NB4 (cell line): ENCODE results near the gene RBM25.
A peak's percentile ranks its signal among the peaks of the same experiment; 100 is the strongest.
"Not testable (repeated sequence)": the region's sequence is repeated elsewhere in the genome, so short reads cannot be mapped to it uniquely, and the experiment has no call there.

Experiments used
- DNase-seq: peaks from one replicate; pipeline ENCODE4 v3.0.0; 2010; ENCODE audit warnings: low read depth
- H3K4me3 ChIP-seq: one replicate; pipeline ENCODE4 v1.5.1; 2011; ENCODE audit warnings: mild to moderate bottlenecking, low read depth, low read length, moderate library complexity
- CTCF ChIP-seq: IDR thresholded peaks from one replicate; pipeline ENCODE4 v1.5.1; 2012; ENCODE audit warnings: low read depth, low read length
- MAX ChIP-seq: IDR thresholded peaks from 2 replicates; pipeline ENCODE4 v1.6.1; 2011; ENCODE audit warnings: low read depth, low read length
- MYC ChIP-seq: IDR thresholded peaks from 2 replicates; pipeline ENCODE4 v1.6.1; 2011; ENCODE audit warnings: low read depth, low read length
- POLR2A ChIP-seq: IDR thresholded peaks from 2 replicates; pipeline ENCODE4 v1.6.1; 2011; ENCODE audit warnings: mild to moderate bottlenecking; ENCODE audit not compliant: insufficient read length; ENCODE audit errors: extremely low read depth

RBM25 gene

GRCh38 chr14:73026243-73026844, 32.0 kb upstream of the RBM25 start:
- H3K4me3 ChIP-seq = peak overlapping the region; percentile 65
- DNase-seq = peak; percentile 12
- TF ChIP-seq MYC (no peak), MAX (no peak), CTCF (no peak), POLR2A (no peak)

- peak within 1 kb of the TSS; percentile 83 for H3K4me3 ChIP-seq
- peak; percentile 98 for DNase-seq
- TF ChIP-seq MAX (peak; percentile 53), CTCF (no peak), MYC (peak; percentile 87), POLR2A (peak; percentile 25)
Measured at GRCh38 chr14:73026845-73027542, 31.3 kb upstream of the RBM25 start, which contains the start of gene ZFYVE1. ZFYVE1 (minus strand) TSS chr14:73027106; CDS start chr14:73024508, 2,598 bp downstream.

- DNase-seq = no peak
- peak overlapping the region; percentile 83 for H3K4me3 ChIP-seq
- TF ChIP-seq MYC (no peak), CTCF (no peak), MAX (no peak)
Measured at GRCh38 chr14:73027546-73027945, 30.8 kb upstream of the RBM25 start.

- DNase-seq = no peak
- TF ChIP-seq MYC (no peak), CTCF (no peak), POLR2A (no peak)
- H3K4me3 ChIP-seq = no peak overlapping the region
Measured at GRCh38 chr14:73027984-73028383, 30.4 kb upstream of the RBM25 start.

- DNase-seq, H3K4me3 ChIP-seq: not testable (repeated sequence)
Measured at GRCh38 chr14:73036706-73037450, 21.5 kb upstream of the RBM25 start.

- no peak overlapping the region for H3K4me3 ChIP-seq
- TF ChIP-seq MYC (no peak), CTCF (no peak), POLR2A (no peak), MAX (no peak)
- DNase-seq = no peak
Measured at GRCh38 chr14:73047808-73048207, 10.5 kb upstream of the RBM25 start.
